ENCODE data around the gene IDNK.

Gene IDNK

GRCh38 chr9:83636813-83637212 is 13.9 kb downstream of the IDNK start:
- no peak for DNase-seq

GRCh38 chr9:83637389-83637788 is 14.4 kb downstream of the IDNK start:
- no peak for DNase-seq

GRCh38 chr9:83639266-83639665 is 16.3 kb downstream of the IDNK start:
- DNase-seq = no peak

- DNase-seq = no peak
Measured at GRCh38 chr9:83642793-83643192, 19.9 kb downstream of the IDNK start.

- no peak for DNase-seq
Measured at GRCh38 chr9:83646500-83647239, 23.7 kb downstream of the IDNK start.

- no peak for DNase-seq
Measured at GRCh38 chr9:83649080-83649479, 26.1 kb downstream of the IDNK start.

GRCh38 chr9:83649515-83649914 is 26.6 kb downstream of the IDNK start:
- DNase-seq = no peak

GRCh38 chr9:83651558-83651957 is 28.6 kb downstream of the IDNK start:
- no peak for DNase-seq

- no peak for DNase-seq
Measured at GRCh38 chr9:83652433-83652832, 29.5 kb downstream of the IDNK start.

GRCh38 chr9:83655433-83655832 is 32.5 kb downstream of the IDNK start:
- DNase-seq = no peak

GRCh38 chr9:83656032-83656680 is 33.2 kb downstream of the IDNK start:
- no peak for DNase-seq

- no peak for DNase-seq
Measured at GRCh38 chr9:83656952-83657351, 34.0 kb downstream of the IDNK start.

GRCh38 chr9:83662933-83663332 is 40.0 kb downstream of the IDNK start:
- DNase-seq = no peak

- no peak for DNase-seq
Measured at GRCh38 chr9:83665580-83666200, 42.7 kb downstream of the IDNK start.

GRCh38 chr9:83669067-83669466 is 46.1 kb downstream of the IDNK start:
- DNase-seq = no peak

GRCh38 chr9:83670381-83670780 is 47.4 kb downstream of the IDNK start:
- no peak for DNase-seq

- no peak for DNase-seq
Measured at GRCh38 chr9:83671451-83671850, 48.5 kb downstream of the IDNK start.

GRCh38 chr9:83675466-83675865 is 52.5 kb downstream of the IDNK start:
- no peak for DNase-seq

- no peak for DNase-seq
Measured at GRCh38 chr9:83677596-83677995, 54.7 kb downstream of the IDNK start.

- DNase-seq = no peak
Measured at GRCh38 chr9:83680233-83680632, 57.3 kb downstream of the IDNK start.

- DNase-seq = no peak
Measured at GRCh38 chr9:83681490-83681889, 58.5 kb downstream of the IDNK start.

GRCh38 chr9:83688921-83689320 is 66.0 kb downstream of the IDNK start:
- DNase-seq = no peak

GRCh38 chr9:83691492-83691891 is 68.5 kb downstream of the IDNK start:
- no peak for DNase-seq
